GM12872 (cell line): ENCODE measurements around the gene DNAH8.

ENCODE experiments used
- CTCF ChIP-seq: IDR thresholded peaks from 3 replicates; pipeline ENCODE4 v1.5.1; 2011; ENCODE audit warnings: low read depth, mild to moderate bottlenecking, low read length, moderate library complexity; ENCODE audit not compliant: insufficient read depth

Gene DNAH8

GRCh38 chr6:38678178-38678760, 36.8 kb upstream of the DNAH8 start:
- TF ChIP-seq CTCF, result no peak

GRCh38 chr6:38679668-38680067, 35.4 kb upstream of the DNAH8 start:
- no peak for TF ChIP-seq CTCF

GRCh38 chr6:38681850-38682249, 33.3 kb upstream of the DNAH8 start:
- no peak for TF ChIP-seq CTCF

- TF ChIP-seq CTCF, result no peak
Measured at GRCh38 chr6:38684237-38684636, 30.9 kb upstream of the DNAH8 start.

GRCh38 chr6:38684904-38685303, 30.2 kb upstream of the DNAH8 start:
- no peak for TF ChIP-seq CTCF

- TF ChIP-seq CTCF, result no peak
Measured at GRCh38 chr6:38686270-38687042, 28.7 kb upstream of the DNAH8 start.

- TF ChIP-seq CTCF, result no peak
Measured at GRCh38 chr6:38687043-38687353, 28.1 kb upstream of the DNAH8 start.
